Tibial artery (tissue), 4 donors: ENCODE results near the gene WDR73.
A peak's percentile ranks its signal among the peaks of the same experiment; 100 is the strongest.
"Not testable (repeated sequence)": the region's sequence is repeated elsewhere in the genome, so short reads cannot be mapped to it uniquely, and the experiment has no call there.

Source experiments
- DNase-seq, 2 donors: peaks; one replicate each; pipeline ENCODE4 v3.0.0-alpha.2; 2019
- H3K27ac ChIP-seq, 2 donors: fragments of 200-600 bp; sonication (generic) in 1 of 2; 1 replicate in 1 of 2; 2 replicates in 1 of 2; pipeline ENCODE4 v1.5.1; 2018 to 2019; ENCODE audit warnings: mild to moderate bottlenecking in 1 of 2
- H3K27me3 ChIP-seq, 2 donors: fragments of 200-600 bp; sonication (generic) in 1 of 2; one replicate each; pipeline versions ENCODE4 v1.5.1 to v1.6.0; 2016 to 2019
- H3K36me3 ChIP-seq, 3 donors: fragments of 200-600 bp; sonication (generic) in 2 of 3; one replicate each; pipeline ENCODE4 v1.5.1; 2016 to 2019; ENCODE audit warnings: mild to moderate bottlenecking in 2 of 3
- H3K4me1 ChIP-seq, 4 donors: fragments of 200-600 bp; sonication (generic) in 2 of 4; 1 replicate in 3 of 4; 2 replicates in 1 of 4; pipeline ENCODE4 v1.5.1; 2016 to 2019
- H3K4me3 ChIP-seq, 2 donors: fragments of 200-600 bp; sonication (generic) in 1 of 2; 1 replicate in 1 of 2; 2 replicates in 1 of 2; pipeline ENCODE4 v1.5.1; 2018 to 2019; ENCODE audit warnings: mild to moderate bottlenecking in 2 of 2
- H3K9me3 ChIP-seq, 3 donors: fragments of 200-600 bp; sonication (generic) in 1 of 3; one replicate each; pipeline ENCODE4 v1.5.1; 2016 to 2019
- intact Hi-C: fragments of 100-400 bp; cut with DNase I; formaldehyde crosslinking; loops from one replicate; pipeline ENCODE4 v1.15.0; 2023; ENCODE audit warnings: low total_unique reads
- TF ChIP-seq, protein P1 (sequence below), 2 experiments: fragments of 200-600 bp in 1 of 2; fragments of 450-650 bp in 1 of 2; IDR thresholded peaks; one replicate each; pipeline ENCODE4 v1.5.1; 2017 to 2019; ENCODE audit warnings: antibody characterized with exemption in 2 of 2, mild to moderate bottlenecking in 1 of 2, moderate library complexity in 1 of 2

WDR73 gene

DNA sequence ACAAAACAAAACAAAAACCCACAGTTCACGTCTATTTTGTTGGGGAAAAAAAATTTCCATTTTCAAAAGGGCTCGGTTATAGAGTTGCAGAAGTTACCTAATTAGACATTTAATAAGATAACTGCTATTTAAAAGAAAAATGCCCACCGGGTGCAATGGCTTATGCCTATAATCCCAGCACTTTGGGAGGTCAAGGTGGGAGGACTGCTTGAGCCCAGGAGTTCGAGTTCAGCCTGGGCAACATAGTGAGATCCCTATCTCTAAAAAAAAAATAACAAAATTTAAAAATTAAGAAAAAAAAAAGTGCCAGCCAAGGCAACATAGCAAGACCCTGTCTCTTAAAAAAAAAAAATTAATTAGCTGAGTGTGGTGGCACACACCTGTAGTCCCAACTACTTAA is 42.7 kb upstream of the WDR73 start:
- peaks cover 0 to 21% (median 2%) of the 10 kb centered on the region in 4 donors for H3K4me1 ChIP-seq
- H3K27ac ChIP-seq, result no peak overlapping the region
- H3K4me3 ChIP-seq, result no peak overlapping the region
- no peaks in the 10 kb centered on the region for H3K9me3 ChIP-seq
- TF ChIP-seq, protein P1, sequence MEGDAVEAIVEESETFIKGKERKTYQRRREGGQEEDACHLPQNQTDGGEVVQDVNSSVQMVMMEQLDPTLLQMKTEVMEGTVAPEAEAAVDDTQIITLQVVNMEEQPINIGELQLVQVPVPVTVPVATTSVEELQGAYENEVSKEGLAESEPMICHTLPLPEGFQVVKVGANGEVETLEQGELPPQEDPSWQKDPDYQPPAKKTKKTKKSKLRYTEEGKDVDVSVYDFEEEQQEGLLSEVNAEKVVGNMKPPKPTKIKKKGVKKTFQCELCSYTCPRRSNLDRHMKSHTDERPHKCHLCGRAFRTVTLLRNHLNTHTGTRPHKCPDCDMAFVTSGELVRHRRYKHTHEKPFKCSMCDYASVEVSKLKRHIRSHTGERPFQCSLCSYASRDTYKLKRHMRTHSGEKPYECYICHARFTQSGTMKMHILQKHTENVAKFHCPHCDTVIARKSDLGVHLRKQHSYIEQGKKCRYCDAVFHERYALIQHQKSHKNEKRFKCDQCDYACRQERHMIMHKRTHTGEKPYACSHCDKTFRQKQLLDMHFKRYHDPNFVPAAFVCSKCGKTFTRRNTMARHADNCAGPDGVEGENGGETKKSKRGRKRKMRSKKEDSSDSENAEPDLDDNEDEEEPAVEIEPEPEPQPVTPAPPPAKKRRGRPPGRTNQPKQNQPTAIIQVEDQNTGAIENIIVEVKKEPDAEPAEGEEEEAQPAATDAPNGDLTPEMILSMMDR (IDR thresholded peaks at IDR 0.05), result no peak
- DNase-seq, result no peak
- intact Hi-C loops, result no loop called here
- H3K27me3 ChIP-seq, result no peaks in the 10 kb centered on the region
- no peaks in the 10 kb centered on the region for H3K36me3 ChIP-seq

DNA sequence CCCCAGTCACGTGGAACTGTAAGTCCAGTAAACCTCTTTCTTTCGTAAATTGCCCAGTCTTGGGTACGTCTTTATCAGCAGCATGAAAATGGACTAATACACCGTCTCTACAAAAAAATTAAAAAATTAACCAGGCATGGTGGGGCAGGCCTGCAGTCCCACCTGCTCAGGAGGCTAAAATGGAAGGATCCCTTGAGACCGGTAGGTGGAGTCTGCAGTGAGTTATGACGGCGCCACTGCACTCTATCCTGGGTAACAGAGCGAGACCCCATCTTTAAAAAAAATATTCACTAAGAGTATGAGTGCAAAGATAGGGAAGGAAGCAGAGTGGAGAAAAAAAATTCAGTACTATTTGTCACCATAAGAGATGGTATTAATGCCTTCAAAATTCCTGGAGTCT is 36.3 kb upstream of the WDR73 start:
- no peaks in the 10 kb centered on the region for H3K4me1 ChIP-seq
- no peak overlapping the region for H3K27ac ChIP-seq
- no peak for DNase-seq
- H3K9me3 ChIP-seq, result no peaks in the 10 kb centered on the region
- H3K36me3 ChIP-seq, result peaks cover 20 to 34% (median 27%) of the 10 kb centered on the region in 3 donors
- TF ChIP-seq, protein P1 (IDR thresholded peaks at IDR 0.05), result no peak
- no peak overlapping the region for H3K4me3 ChIP-seq
- H3K27me3 ChIP-seq, result no peaks in the 10 kb centered on the region
- intact Hi-C loops, result no loop called here

DNA sequence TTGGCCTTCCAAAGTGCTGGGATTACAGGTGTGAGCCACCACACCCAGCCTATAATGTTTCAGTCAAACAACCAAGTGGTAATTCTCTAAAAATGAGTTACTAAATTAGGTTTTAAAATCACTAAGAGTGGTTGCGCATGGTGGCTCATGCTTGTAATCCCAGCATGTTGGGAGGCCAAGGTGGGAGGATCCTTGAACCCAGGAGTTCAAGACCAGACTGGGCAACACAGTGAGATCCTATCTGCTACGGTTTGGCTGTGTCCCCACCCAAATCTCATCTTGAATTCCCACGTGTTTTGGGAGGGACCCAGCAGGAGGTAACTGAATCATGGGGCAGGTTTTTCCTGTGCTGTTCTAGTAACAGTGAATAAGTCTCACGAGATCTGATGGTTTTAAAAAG is 35.8 kb upstream of the WDR73 start:
- H3K4me1 ChIP-seq, result no peaks in the 10 kb centered on the region

GRCh38 chr15:84686446-84686845 is 32.4 kb upstream of the WDR73 start:
- H3K27me3 ChIP-seq, intact Hi-C loops, H3K9me3 ChIP-seq, H3K27ac ChIP-seq, DNase-seq, H3K4me1 ChIP-seq, H3K4me3 ChIP-seq: not testable (repeated sequence)
- peaks cover 20 to 45% (median 27%) of the 10 kb centered on the region in 3 donors for H3K36me3 ChIP-seq

More for the DNA sequence above, 35.8 kb upstream of the WDR73 start:
- DNase-seq, result no peak
- H3K27ac ChIP-seq, result no peak overlapping the region
- no peaks in the 10 kb centered on the region for H3K27me3 ChIP-seq
- H3K4me3 ChIP-seq, result no peak overlapping the region
- peaks cover 20 to 34% (median 27%) of the 10 kb centered on the region in 3 donors for H3K36me3 ChIP-seq
- no peaks in the 10 kb centered on the region for H3K9me3 ChIP-seq
- TF ChIP-seq, protein P1 (IDR thresholded peaks at IDR 0.05), result no peak
- intact Hi-C loops, result no loop called here

DNA sequence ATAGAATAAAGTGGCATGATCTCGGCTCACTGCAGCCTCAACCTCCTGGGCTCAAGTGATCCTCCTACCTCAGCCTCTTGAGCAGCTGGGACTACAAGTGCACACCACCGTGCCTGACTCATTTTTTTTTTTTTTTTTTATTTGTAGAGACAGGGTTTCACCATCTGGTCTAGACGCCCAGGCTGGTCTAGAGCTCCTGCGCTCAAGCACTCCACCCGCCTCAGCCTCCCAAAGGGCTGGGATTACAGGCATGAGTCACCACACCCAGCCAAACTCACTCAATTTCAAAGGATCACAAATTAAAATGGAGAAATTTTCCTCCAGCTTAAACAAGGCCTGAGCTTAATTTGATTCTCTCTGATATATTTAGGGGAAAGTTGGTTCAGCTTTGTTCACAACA is 31.2 kb upstream of the WDR73 start:
- intact Hi-C loops, result no loop called here
- Histone ChIP-seq H3K4me3 (no peak overlapping the region), H3K27me3 (no peaks in the 10 kb centered on the region), H3K27ac (no peak overlapping the region), H3K36me3 (peaks cover 18 to 48% (median 23%) of the 10 kb centered on the region in 3 donors), H3K9me3 (no peaks in the 10 kb centered on the region), H3K4me1 (no peaks in the 10 kb centered on the region)
- DNase-seq, result peak; percentile 66 to 73
- TF ChIP-seq, protein P1 (IDR thresholded peaks at IDR 0.05), result no peak

- H3K4me1 ChIP-seq, result no peaks in the 10 kb centered on the region
- no peaks in the 10 kb centered on the region for H3K9me3 ChIP-seq
- peaks cover 11 to 49% (median 28%) of the 10 kb centered on the region in 3 donors for H3K36me3 ChIP-seq
- intact Hi-C loops, result no loop called here
- H3K4me3 ChIP-seq, result no peak overlapping the region
- no peak for DNase-seq
- no peak overlapping the region for H3K27ac ChIP-seq
- H3K27me3 ChIP-seq, result no peaks in the 10 kb centered on the region
- TF ChIP-seq, protein P1 (IDR thresholded peaks at IDR 0.05), result no peak
Measured at GRCh38 chr15:84684092-84684491, 30.0 kb upstream of the WDR73 start.
